Hematopoietic multipotent progenitor cell treated with erythropoietin and hydrocortisone succinate and interleukin-3 and kit ligand, for 8 days (in vitro differentiated cells): ENCODE results near the gene THSD4.
A peak's percentile ranks its signal among the peaks of the same experiment; 100 is the strongest.

ENCODE experiments used
- DNase-seq: peaks from one replicate; pipeline ENCODE4 v3.0.0-alpha.2; 2015

Gene THSD4

DNA sequence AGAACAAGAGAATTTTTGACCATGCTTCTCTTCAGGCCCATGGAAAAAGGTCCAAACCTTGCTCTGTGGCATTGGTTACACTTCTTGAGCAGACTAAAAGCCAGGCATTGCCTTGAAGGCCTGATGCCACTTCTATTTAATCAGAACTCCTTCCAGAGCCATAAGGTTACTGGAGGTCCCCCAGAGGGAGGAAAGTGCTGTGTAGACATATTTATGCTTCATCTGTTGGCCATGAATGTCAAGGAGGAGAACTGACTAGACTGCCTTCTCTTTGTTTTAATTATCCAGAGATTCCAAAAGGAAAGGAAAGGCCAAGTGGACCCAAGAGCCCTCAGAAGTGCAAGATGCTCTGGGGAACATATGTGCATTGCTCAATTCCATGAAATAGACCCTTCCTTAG lies 402.5 kb downstream of the THSD4 start:
- DNase-seq: no peak

- DNase-seq: no peak
Measured at GRCh38 chr15:71518661-71519060, 403.4 kb downstream of the THSD4 start.

- DNase-seq: no peak
Measured at GRCh38 chr15:71526060-71526820, 411.0 kb downstream of the THSD4 start.

DNA sequence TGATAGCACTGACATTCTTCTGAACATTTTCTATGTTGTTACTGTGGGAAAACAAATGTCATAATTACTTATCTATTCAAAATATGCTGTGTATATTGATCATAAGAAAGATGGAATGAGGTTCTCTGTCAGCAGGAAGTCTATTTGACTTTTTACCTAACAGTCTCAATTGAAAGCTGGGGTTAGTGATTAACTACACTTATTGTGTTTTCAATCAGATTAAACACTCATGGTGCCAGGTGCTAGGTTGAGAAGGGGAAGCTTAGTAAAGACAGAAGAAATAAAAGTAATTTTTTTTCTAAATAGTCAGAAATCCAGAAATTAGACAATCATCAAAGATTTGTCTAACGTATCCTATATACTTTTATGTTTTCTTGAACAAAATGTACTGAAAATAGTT lies 414.1 kb downstream of the THSD4 start:
- DNase-seq: no peak

- DNase-seq: no peak
Measured at GRCh38 chr15:71530116-71530515, 414.8 kb downstream of the THSD4 start.

DNA sequence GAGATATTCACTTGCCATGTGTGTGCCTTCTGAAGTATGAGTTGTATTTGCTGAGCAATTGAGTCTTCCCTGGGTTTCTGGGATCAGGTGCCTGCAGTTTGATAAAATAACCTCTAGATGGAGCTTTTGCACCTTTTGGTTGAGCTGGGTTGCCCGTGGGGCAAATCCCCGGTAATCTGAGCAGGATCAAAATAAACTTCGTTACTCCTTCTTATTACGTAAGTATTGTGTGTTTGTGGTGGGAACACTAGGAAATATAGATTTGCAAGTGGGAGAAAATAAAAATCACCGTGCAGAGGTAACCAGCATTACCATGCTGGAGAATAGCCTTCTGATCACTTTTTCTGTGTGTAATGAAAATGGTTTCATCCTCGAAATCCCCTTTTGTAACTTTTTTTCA lies 417.7 kb downstream of the THSD4 start:
- DNase-seq: peak; percentile 22

GRCh38 chr15:71538181-71538580 lies 422.9 kb downstream of the THSD4 start:
- no peak for DNase-seq

DNA sequence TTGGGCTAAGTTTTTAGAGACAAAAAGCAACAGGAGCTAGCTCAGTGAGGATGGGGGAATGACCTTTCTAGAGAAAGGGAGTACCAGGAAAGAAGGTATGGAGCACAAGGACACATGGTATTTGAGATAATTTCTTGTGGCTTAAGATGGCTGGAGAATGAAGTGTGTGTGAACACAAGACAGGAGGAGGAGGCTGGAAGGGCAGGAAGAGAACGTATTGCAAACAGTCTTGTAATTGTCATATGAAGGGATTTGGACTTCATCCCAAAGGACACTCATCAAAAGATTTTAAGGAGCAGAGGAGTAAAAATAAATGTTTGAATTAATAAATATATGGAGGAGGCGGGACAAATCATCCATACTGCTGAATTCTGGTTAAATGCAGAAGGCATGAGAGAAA lies 426.5 kb downstream of the THSD4 start:
- DNase-seq: no peak

DNA sequence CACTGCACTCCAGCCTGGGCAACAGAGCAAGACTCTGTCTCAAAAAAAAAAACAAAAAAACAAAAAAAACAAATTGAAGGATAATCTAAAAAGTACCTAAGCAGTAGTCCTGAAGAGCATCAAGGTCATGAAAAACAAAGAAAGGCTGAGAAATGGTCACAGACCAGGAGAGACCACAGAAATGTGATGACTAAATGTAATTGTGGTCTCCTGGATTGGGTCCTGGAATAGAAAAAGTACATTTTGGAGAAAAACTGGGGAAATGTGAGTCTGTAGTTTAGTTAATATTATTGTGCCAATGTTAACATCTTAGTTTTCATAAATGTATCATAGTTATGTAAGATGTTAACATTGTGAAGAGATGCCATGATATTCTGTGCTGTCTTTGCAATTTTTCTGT lies 427.6 kb downstream of the THSD4 start:
- no peak for DNase-seq

- no peak for DNase-seq
Measured at GRCh38 chr15:71543413-71543812, 428.1 kb downstream of the THSD4 start.

GRCh38 chr15:71545223-71545760 lies 430.0 kb downstream of the THSD4 start:
- DNase-seq: no peak

- no peak for DNase-seq
Measured at GRCh38 chr15:71545923-71546322, 430.7 kb downstream of the THSD4 start.

GRCh38 chr15:71547011-71547410 lies 431.7 kb downstream of the THSD4 start:
- DNase-seq: no peak

GRCh38 chr15:71548401-71548807 lies 433.1 kb downstream of the THSD4 start:
- DNase-seq: no peak

- no peak for DNase-seq
Measured at GRCh38 chr15:71549091-71549490, 433.8 kb downstream of the THSD4 start.

- no peak for DNase-seq
Measured at GRCh38 chr15:71549697-71550096, 434.4 kb downstream of the THSD4 start.

DNA sequence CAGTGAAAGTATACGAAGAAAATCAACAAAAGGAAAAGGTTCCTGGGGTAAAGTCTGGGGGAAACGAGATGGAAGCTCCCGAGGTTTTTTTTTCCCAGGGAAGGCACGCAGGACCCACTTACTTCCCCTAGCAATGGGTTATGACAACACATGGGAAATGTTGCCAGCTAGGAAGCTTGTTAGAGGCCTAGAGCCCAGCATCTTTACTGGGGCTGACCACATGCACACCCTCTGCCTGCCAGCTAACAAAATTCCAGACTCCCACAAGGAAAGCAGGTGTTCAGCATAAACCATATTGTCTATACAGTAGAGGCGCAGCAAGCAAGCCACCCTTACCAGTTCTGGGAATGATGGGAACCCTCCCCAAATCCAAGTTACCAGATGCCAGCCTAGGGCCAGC lies 436.3 kb downstream of the THSD4 start:
- no peak for DNase-seq

- no peak for DNase-seq
Measured at GRCh38 chr15:71559098-71559497, 443.8 kb downstream of the THSD4 start.

GRCh38 chr15:71559616-71560015 lies 444.3 kb downstream of the THSD4 start:
- DNase-seq: no peak

DNA sequence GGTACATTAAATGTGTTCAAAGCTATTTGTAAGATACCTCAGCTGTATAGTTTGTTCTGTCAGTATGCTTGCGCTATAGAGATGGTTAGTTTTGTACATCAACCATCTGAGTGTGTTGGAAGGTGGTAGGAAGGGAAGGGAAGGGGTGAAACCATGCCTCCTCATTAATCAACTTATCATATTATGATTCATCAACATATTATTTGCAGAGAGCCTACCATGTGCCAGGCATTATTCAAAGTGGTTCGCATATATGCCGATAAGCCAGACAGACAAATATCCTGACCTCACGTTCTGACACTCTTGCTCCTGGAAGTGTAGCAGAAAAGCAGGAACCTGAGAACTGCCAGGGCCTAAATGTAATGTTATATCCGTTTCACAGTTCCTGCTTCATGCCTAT lies 447.0 kb downstream of the THSD4 start:
- no peak for DNase-seq

DNA sequence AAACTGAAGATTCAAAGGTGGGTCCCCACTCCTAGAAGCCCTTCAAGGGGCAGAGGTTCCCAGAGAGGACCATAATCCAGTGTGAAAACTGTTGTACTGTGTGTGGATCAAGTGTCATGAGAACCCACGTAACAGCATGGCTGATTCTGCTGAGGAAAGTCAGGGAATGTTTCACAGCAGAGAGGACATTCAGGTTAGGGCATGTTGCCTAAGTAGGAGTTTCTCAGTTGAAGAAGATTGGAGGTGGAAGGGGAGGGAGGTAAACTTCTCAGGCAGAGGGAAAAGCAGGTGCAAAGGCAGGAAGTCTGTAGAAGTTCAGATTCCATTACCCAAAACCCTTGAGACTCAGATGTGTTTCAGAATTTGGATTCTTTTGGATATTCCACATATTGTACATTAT lies 448.9 kb downstream of the THSD4 start:
- DNase-seq: no peak

GRCh38 chr15:71565006-71565405 lies 449.7 kb downstream of the THSD4 start:
- DNase-seq: no peak

DNA sequence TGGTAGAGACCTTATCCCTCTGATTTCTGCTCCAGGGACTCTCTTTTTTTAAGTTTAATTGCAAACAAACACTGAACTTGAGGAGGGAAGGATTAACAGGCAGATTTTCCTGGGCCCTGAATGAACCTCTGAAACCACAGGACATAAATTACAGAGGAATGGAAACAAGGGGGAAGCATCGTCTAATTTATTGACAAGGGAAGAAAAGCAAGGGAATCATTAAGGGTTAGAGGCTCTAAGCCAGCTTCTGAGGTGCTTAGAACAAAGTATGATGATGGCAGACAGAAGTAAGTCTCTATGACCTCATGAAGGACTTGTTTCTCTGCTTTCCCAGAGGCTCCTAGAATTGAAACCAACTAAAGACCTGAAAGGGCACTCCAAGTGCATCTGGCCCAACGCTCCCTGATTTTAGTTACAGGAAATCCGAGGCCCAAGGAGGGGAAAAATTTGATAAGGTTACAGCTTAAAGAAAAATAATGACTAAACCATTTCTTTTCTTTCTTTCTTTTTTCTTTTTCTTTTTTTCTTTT lies 450.4 kb downstream of the THSD4 start:
- no peak for DNase-seq

DNA sequence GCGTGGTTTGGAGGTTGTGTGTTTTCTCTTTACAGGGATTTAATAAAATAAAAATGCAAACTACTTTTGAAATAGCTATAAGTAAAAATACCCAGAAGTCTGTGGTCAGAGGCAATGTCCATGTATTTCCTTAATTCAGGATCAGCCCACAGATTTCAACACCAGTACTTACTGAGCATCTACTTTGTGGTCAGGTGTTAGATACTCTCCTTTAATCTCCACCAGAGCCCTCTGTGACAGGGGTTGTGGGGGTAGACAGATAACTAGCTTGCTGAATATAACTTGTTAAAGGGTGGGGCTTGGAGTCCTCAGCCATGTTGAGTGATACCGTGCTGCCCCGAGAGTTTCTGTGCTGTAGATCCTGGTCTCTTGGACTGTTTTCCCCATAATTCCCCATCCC lies 451.0 kb downstream of the THSD4 start:
- no peak for DNase-seq

- DNase-seq: no peak
Measured at GRCh38 chr15:71567173-71567572, 451.9 kb downstream of the THSD4 start.
